PFSK-1 (cell line): ENCODE results near the gene RAPH1.

Experiments
- POLR2AphosphoS5 ChIP-seq: IDR thresholded peaks from 2 replicates; pipeline ENCODE4 v1.6.1; 2012; ENCODE audit warnings: low read depth, mild to moderate bottlenecking, control low read depth, low read length, moderate library complexity
- TF ChIP-seq, protein P1 (sequence below), 2 experiments: IDR thresholded peaks; 2 replicates each; pipeline versions ENCODE4 v1.6.1 to v1.8.0; 2011 to 2012; ENCODE audit warnings: low read depth in 2 of 2, low read length in 2 of 2, control low read depth in 1 of 2, inconsistent platforms in 1 of 2, mild to moderate bottlenecking in 1 of 2, moderate library complexity in 1 of 2; ENCODE audit not compliant: insufficient read depth in 1 of 2

DNA sequence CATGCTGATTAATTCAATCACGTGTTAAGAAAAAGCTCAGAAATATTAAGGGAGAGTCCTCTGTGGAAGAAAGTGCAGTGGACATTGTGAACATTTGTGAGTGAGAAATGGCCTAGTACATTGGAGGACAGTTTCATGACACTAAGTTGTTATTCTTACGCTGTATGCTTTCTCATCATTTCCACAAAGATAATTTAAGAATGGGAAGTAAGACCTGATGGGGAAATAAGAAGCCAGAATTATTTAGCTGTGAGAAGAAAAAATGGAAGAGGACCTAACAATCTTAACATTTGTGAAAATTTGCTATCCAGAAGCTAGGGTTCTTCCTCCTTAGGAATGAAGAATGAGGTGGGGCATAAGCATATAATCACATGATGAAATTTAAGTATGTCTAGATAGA, 15.2 kb upstream of the RAPH1 start:
- no peak for TF ChIP-seq POLR2AphosphoS5
- TF ChIP-seq, protein P1, sequence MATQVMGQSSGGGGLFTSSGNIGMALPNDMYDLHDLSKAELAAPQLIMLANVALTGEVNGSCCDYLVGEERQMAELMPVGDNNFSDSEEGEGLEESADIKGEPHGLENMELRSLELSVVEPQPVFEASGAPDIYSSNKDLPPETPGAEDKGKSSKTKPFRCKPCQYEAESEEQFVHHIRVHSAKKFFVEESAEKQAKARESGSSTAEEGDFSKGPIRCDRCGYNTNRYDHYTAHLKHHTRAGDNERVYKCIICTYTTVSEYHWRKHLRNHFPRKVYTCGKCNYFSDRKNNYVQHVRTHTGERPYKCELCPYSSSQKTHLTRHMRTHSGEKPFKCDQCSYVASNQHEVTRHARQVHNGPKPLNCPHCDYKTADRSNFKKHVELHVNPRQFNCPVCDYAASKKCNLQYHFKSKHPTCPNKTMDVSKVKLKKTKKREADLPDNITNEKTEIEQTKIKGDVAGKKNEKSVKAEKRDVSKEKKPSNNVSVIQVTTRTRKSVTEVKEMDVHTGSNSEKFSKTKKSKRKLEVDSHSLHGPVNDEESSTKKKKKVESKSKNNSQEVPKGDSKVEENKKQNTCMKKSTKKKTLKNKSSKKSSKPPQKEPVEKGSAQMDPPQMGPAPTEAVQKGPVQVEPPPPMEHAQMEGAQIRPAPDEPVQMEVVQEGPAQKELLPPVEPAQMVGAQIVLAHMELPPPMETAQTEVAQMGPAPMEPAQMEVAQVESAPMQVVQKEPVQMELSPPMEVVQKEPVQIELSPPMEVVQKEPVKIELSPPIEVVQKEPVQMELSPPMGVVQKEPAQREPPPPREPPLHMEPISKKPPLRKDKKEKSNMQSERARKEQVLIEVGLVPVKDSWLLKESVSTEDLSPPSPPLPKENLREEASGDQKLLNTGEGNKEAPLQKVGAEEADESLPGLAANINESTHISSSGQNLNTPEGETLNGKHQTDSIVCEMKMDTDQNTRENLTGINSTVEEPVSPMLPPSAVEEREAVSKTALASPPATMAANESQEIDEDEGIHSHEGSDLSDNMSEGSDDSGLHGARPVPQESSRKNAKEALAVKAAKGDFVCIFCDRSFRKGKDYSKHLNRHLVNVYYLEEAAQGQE (IDR thresholded peaks at IDR 0.05; ENCODE audit: insufficient read depth in 1 of 2, low read depth in 2 of 2, low read length in 2 of 2): no peak
